Endodermal cell (in vitro differentiated cells): Measurements from ENCODE around the gene DNAH8. TPM values are rescaled to one million over a fixed set of nuclear protein-coding genes. Genes with fewer than 3 reads are reported as not detected.
A peak's percentile ranks its signal among the peaks of the same experiment; 100 is the strongest.

ENCODE experiments used
- DNase-seq: peaks from one replicate; pipeline ENCODE4 v3.0.0-alpha.2; 2017
- H3K27ac ChIP-seq: 2 replicates; pipeline ENCODE4 v1.5.1; 2013; ENCODE audit warnings: mild to moderate bottlenecking, low read depth, low read length, moderate library complexity
- H3K27me3 ChIP-seq: 2 replicates; pipeline ENCODE4 v1.6.1; 2013; ENCODE audit warnings: mild to moderate bottlenecking, low read length, moderate library complexity; ENCODE audit not compliant: insufficient read depth, control insufficient read depth, poor library complexity, severe bottlenecking
- H3K36me3 ChIP-seq: 2 replicates; pipeline ENCODE4 v1.7.0; 2013; ENCODE audit warnings: mild to moderate bottlenecking, low read length, moderate library complexity; ENCODE audit not compliant: control insufficient read depth, insufficient read depth
- H3K4me1 ChIP-seq: one replicate; pipeline ENCODE4 v1.7.0; 2013; ENCODE audit warnings: low read length; ENCODE audit not compliant: control insufficient read depth, insufficient read depth
- H3K4me3 ChIP-seq: 2 replicates; pipeline ENCODE4 v1.5.1; 2013; ENCODE audit warnings: mild to moderate bottlenecking, low read length, moderate library complexity
- H3K9ac ChIP-seq: 2 replicates; pipeline ENCODE4 v1.6.1; 2013; ENCODE audit warnings: mild to moderate bottlenecking, low read length, moderate library complexity; ENCODE audit not compliant: poor library complexity, severe bottlenecking; ENCODE audit errors: extremely low read depth
- H3K9me3 ChIP-seq: 2 replicates; pipeline ENCODE4 v1.6.1; 2013; ENCODE audit warnings: mild to moderate bottlenecking, low read length, moderate library complexity; ENCODE audit not compliant: control insufficient read depth
- H3K27ac Mint-ChIP-seq: 2 replicates; pipeline ENCODE4 v1.8.0; 2020; ENCODE audit warnings: mixed read lengths
- H3K27me3 Mint-ChIP-seq: 2 replicates; pipeline ENCODE4 v1.8.0; 2021; ENCODE audit warnings: mild to moderate bottlenecking, mixed read lengths; ENCODE audit not compliant: insufficient read depth
- H3K36me3 Mint-ChIP-seq: 2 replicates; pipeline ENCODE4 v1.8.0; 2020; ENCODE audit warnings: low read depth, mixed read lengths
- H3K4me1 Mint-ChIP-seq: 2 replicates; pipeline ENCODE4 v1.8.0; 2020; ENCODE audit warnings: mixed read lengths
- H3K4me3 Mint-ChIP-seq: 2 replicates; pipeline ENCODE4 v1.8.0; 2020; ENCODE audit warnings: mild to moderate bottlenecking, moderate library complexity, mixed read lengths
- H3K9me3 Mint-ChIP-seq: 2 replicates; pipeline ENCODE4 v1.8.0; 2020; ENCODE audit warnings: mild to moderate bottlenecking, mixed read lengths
- WGBS, 2 experiments: methylation state at CpG; one replicate each; pipeline versions ENCODE4 v1.1.5 to v1.1.7; 2013; ENCODE audit warnings: missing lambda C conversion rate in 2 of 2, mixed read lengths in 1 of 2; ENCODE audit not compliant: insufficient coverage in 1 of 2, insufficient read length in 1 of 2; 5-methylcytosine and 5-hydroxymethylcytosine counted together
- total RNA-seq, 2 donors: library from RNA; stranded (reverse); fragmentation: NEBNext Ultra II Directional in 1 of 2; extraction: Animal tissue kit (Norgen Biotek cat#: 25700) in 1 of 2; gene quantifications; 2 replicates in 1 of 2; 3 replicates in 1 of 2; pipeline ENCODE4 v1.2.1, GENCODE V29; 2021
- TF ChIP-seq, protein P1 (sequence below): fragments of 200-600 bp; sonication (generic); conservative IDR thresholded peaks from 2 replicates; pipeline ENCODE4 v1.5.0; 2021; ENCODE audit warnings: antibody characterized with exemption, mild to moderate bottlenecking

Gene DNAH8
- total RNA-seq, 2 donors from 2014 or later = not detected

- Histone ChIP-seq H3K27ac (no peak overlapping the region), H3K4me3 (peak overlapping the region; percentile 53), H3K27me3 (peaks cover 46% of the 10 kb centered on the region), H3K9ac (no peak overlapping the region), H3K9me3 (no peaks in the 10 kb centered on the region), H3K4me1 (peaks cover 12% of the 10 kb centered on the region), H3K36me3 (no peaks in the 10 kb centered on the region)
- no peak for DNase-seq
- WGBS, 2 experiments = 92% methylated on average over 1 of the region's 1 CpG; no CpG with 5 or more reads in 1 of the 2 experiments
- peaks cover 22% of the 10 kb centered on the region for H3K4me1 Mint-ChIP-seq
- H3K9me3 Mint-ChIP-seq = peaks cover 3% of the 10 kb centered on the region
- H3K27ac Mint-ChIP-seq = no peak overlapping the region
- H3K4me3 Mint-ChIP-seq = no peak overlapping the region
- TF ChIP-seq, protein P1, sequence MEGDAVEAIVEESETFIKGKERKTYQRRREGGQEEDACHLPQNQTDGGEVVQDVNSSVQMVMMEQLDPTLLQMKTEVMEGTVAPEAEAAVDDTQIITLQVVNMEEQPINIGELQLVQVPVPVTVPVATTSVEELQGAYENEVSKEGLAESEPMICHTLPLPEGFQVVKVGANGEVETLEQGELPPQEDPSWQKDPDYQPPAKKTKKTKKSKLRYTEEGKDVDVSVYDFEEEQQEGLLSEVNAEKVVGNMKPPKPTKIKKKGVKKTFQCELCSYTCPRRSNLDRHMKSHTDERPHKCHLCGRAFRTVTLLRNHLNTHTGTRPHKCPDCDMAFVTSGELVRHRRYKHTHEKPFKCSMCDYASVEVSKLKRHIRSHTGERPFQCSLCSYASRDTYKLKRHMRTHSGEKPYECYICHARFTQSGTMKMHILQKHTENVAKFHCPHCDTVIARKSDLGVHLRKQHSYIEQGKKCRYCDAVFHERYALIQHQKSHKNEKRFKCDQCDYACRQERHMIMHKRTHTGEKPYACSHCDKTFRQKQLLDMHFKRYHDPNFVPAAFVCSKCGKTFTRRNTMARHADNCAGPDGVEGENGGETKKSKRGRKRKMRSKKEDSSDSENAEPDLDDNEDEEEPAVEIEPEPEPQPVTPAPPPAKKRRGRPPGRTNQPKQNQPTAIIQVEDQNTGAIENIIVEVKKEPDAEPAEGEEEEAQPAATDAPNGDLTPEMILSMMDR = no peak
- no peaks in the 10 kb centered on the region for H3K36me3 Mint-ChIP-seq
- H3K27me3 Mint-ChIP-seq = peaks cover 78% of the 10 kb centered on the region
These were observed 348.4 kb downstream of the DNAH8 start for GRCh38 chr6:39063526-39063925.

GRCh38 chr6:39065561-39065960 is 350.4 kb downstream of the DNAH8 start:
- Histone ChIP-seq H3K27ac (no peak overlapping the region), H3K9ac (no peak overlapping the region), H3K4me1 (peaks cover 12% of the 10 kb centered on the region), H3K36me3 (no peaks in the 10 kb centered on the region), H3K27me3 (peaks cover 28% of the 10 kb centered on the region), H3K4me3 (no peak overlapping the region), H3K9me3 (no peaks in the 10 kb centered on the region)
- DNase-seq = no peak
- Mint-ChIP-seq H3K27ac (no peak overlapping the region), H3K36me3 (no peaks in the 10 kb centered on the region), H3K4me1 (peaks cover 21% of the 10 kb centered on the region), H3K9me3 (peaks cover 7% of the 10 kb centered on the region), H3K27me3 (peaks cover 83% of the 10 kb centered on the region), H3K4me3 (no peak overlapping the region)
- WGBS, 2 experiments = 94 to 95% methylated on average over 5 to 8 of the region's 8 CpGs
- TF ChIP-seq, protein P1 = no peak

GRCh38 chr6:39068391-39068790 is 353.3 kb downstream of the DNAH8 start:
- Histone ChIP-seq H3K27me3 (peaks cover 41% of the 10 kb centered on the region), H3K4me1 (no peaks in the 10 kb centered on the region), H3K9me3 (no peaks in the 10 kb centered on the region), H3K4me3 (no peak overlapping the region), H3K9ac (no peak overlapping the region), H3K36me3 (no peaks in the 10 kb centered on the region), H3K27ac (no peak overlapping the region)
- Mint-ChIP-seq H3K36me3 (no peaks in the 10 kb centered on the region), H3K27ac (no peak overlapping the region), H3K4me3 (no peak overlapping the region), H3K9me3 (peaks cover 7% of the 10 kb centered on the region), H3K4me1 (peaks cover 6% of the 10 kb centered on the region), H3K27me3 (peaks cover 80% of the 10 kb centered on the region)
- no peak for DNase-seq
- WGBS, 2 experiments = 84 to 87% methylated on average over 7 of the region's 7 CpGs
- TF ChIP-seq, protein P1 = no peak
